Measurements from ENCODE around the gene SETSIP.
"Not testable (repeated sequence)": the region's sequence is repeated elsewhere in the genome, so short reads cannot be mapped to it uniquely, and the experiment has no call there.

SETSIP gene

GRCh38 chr1:92045766-92046495 lies 29.3 kb downstream of the SETSIP start:
- DNase-seq: no peak

- no peak for DNase-seq
Observed at GRCh38 chr1:92043621-92044020, 31.6 kb downstream of the SETSIP start.

GRCh38 chr1:92040971-92041370 lies 34.2 kb downstream of the SETSIP start:
- no peak for DNase-seq

GRCh38 chr1:92038695-92039346 lies 36.4 kb downstream of the SETSIP start:
- DNase-seq: no peak

DNA sequence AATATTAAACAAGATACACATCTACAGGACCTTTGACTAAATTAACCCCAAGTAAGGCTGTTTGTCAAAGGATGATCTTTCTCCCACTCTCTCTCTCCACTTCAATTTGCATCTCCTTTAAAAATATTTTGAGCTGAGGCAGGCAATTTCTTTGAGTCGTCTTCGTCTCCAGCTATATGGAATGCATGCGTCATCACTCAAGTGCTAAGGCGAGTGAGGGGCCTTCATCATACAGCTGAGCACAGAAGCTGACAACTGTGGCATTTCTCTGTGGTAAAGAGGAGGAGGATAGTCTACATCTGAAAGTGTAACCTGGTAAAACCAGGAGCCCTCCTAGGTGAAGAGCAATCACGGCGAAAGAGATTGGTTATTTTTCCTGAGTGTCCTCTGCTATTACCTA lies 37.8 kb downstream of the SETSIP start:
- no peak for DNase-seq

DNA sequence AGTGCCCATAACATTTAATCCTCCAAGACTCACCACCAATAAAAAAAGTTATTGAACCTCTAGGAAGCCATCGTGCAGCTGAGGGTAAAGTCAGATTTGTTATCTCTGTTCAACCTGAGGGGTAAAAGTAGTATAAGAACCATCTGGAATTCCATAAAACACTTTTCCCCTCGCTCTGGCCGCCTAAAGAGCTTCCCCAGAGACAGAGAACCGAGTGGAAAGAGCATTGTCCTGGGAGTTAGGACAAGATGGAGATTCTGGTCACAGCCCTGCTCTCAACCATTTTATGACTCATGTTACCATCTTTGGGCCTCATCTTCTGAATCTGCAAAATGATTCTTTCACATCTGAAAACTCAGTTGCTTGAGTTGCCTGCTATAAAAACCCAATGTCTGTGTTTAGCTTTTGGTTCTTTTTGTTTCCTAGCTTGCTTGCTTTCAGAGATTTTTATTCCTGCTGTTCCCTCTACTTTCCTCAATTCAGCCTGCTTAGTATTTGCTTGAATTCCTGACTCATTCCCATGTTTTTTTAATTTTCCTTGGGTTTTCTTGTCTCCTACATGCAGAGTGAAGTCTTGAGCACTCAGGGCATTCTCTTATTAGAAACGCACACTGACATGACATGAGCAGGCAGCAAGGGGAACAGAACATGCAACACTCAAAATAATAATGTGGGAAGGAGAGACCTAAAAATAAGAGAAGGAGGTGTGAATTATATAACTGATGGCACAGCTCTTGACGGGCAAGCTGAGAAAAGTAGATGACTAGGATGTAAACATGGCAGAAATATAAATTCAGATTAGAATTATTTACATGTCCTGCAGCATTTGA lies 43.7 kb downstream of the SETSIP start:
- no peak for DNase-seq

- no peak for DNase-seq
Observed at GRCh38 chr1:92030656-92031107, 44.5 kb downstream of the SETSIP start.

GRCh38 chr1:92029241-92029922 lies 45.8 kb downstream of the SETSIP start:
- DNase-seq: no peak

GRCh38 chr1:92026806-92027205 lies 48.4 kb downstream of the SETSIP start:
- DNase-seq: no peak

DNA sequence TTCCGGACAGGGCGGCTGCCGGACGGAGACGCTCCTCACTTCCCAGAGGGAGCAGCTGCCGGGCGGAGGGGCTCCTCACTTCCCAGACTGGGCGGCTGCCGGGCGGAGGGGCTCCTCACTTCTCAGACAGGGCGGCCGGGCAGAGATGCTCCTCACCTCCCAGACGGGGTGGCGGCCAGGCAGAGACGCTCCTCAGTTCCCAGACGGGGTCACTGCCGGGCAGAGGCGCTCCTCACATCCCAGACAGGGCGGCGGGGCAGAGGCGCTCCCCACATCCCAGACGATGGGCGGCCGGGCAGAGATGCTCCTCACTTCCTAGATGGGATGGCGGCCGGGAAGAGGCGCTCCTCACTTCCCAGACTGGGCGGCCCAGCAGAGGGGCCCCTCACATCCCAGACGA lies 49.2 kb downstream of the SETSIP start:
- not testable (repeated sequence) for DNase-seq

Measured in NCI-H1105 (cell line).